ENCODE results near the gene PKNOX2.

PKNOX2 gene

GRCh38 chr11:125381499-125382044, 217.0 kb downstream of the PKNOX2 start:
- H3K4me3 ChIP-seq (replicated peaks; ENCODE audit: low read depth, low read length): no peak overlapping the region
- DNase-seq (ENCODE audit: extremely low read depth, low read depth): no peak
- no peak for TF ChIP-seq CTCF (IDR thresholded peaks at IDR 0.05; ENCODE audit: low read depth, low read length, missing control alignments)

GRCh38 chr11:125382314-125382791, 217.8 kb downstream of the PKNOX2 start:
- no peak for DNase-seq (ENCODE audit: extremely low read depth, low read depth)
- no peak for TF ChIP-seq CTCF (IDR thresholded peaks at IDR 0.05; ENCODE audit: low read depth, low read length, missing control alignments)
- no peak overlapping the region for H3K4me3 ChIP-seq (replicated peaks; ENCODE audit: low read depth, low read length)

GRCh38 chr11:125382822-125383221, 218.3 kb downstream of the PKNOX2 start:
- TF ChIP-seq CTCF (IDR thresholded peaks at IDR 0.05; ENCODE audit: low read depth, low read length, missing control alignments): no peak
- DNase-seq (ENCODE audit: extremely low read depth, low read depth): no peak
- H3K4me3 ChIP-seq (replicated peaks; ENCODE audit: low read depth, low read length): no peak overlapping the region

- no peak for TF ChIP-seq CTCF (IDR thresholded peaks at IDR 0.05; ENCODE audit: low read depth, low read length, missing control alignments)
- H3K4me3 ChIP-seq (replicated peaks; ENCODE audit: low read depth, low read length): no peak overlapping the region
- DNase-seq (ENCODE audit: extremely low read depth, low read depth): no peak
Measured at GRCh38 chr11:125384825-125385224, 220.3 kb downstream of the PKNOX2 start.

- no peak for DNase-seq (ENCODE audit: extremely low read depth, low read depth)
- no peak overlapping the region for H3K4me3 ChIP-seq (replicated peaks; ENCODE audit: low read depth, low read length)
- TF ChIP-seq CTCF (IDR thresholded peaks at IDR 0.05; ENCODE audit: low read depth, low read length, missing control alignments): no peak
Measured at GRCh38 chr11:125387901-125388300, 223.3 kb downstream of the PKNOX2 start.

- TF ChIP-seq CTCF (IDR thresholded peaks at IDR 0.05; ENCODE audit: low read depth, low read length, missing control alignments): no peak
- no peak for DNase-seq (ENCODE audit: extremely low read depth, low read depth)
- no peak overlapping the region for H3K4me3 ChIP-seq (replicated peaks; ENCODE audit: low read depth, low read length)
Measured at GRCh38 chr11:125388611-125389010, 224.1 kb downstream of the PKNOX2 start.

Data from HFF-Myc (cell line).